ENCODE results near the gene PSORS1C1. TPM values are rescaled to one million over a fixed set of nuclear protein-coding genes. Genes with fewer than 3 reads are reported as not detected.

The PSORS1C1 gene
- total RNA-seq, 1 donor from 2014 or later, result not detected

DNA sequence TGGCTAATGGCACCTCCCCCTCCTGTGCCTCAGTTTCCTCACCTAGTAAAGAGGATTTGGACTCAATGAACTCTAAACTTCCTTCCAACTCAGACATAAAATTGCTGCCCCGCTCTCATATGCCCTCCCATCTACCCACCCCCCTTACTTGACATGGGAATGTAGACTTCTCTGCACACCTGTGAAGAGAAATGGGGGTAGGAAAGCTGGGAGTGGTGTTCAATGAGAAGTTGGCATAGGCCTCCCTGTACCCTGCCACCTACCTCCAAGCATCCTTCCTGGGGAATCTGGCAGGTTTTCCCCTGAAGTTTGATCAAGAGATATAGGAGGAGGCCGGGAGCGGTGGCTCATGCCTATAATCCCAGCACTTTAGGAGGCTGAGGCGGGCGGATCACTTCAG lies 59.8 kb downstream of the PSORS1C1 start:
- Histone ChIP-seq H3K79me2 (ENCODE audit: low read depth) (no peaks in the 10 kb centered on the region), H3K9me3 (ENCODE audit: low read depth) (no peaks in the 10 kb centered on the region), H3K4me2 (no peak overlapping the region), H2AFZ (replicated peaks) (no peak overlapping the region), H3K36me3 (no peaks in the 10 kb centered on the region), H4K20me1 (ENCODE audit: low read depth) (no peaks in the 10 kb centered on the region), H3K9ac (no peak overlapping the region), H3K4me3 (no peak overlapping the region), H3K4me1 (peaks cover 19% of the 10 kb centered on the region), H3K27me3 (peaks cover 26% of the 10 kb centered on the region), H3K27ac (no peak overlapping the region), H3F3A (ENCODE audit: low read depth) (peaks cover 13% of the 10 kb centered on the region)
- H3K4me3 Mint-ChIP-seq, result no peak overlapping the region
- TF ChIP-seq EZH2phosphoT487 (IDR thresholded peaks at IDR 0.05), result no peak
- TF ChIP-seq, protein P1, sequence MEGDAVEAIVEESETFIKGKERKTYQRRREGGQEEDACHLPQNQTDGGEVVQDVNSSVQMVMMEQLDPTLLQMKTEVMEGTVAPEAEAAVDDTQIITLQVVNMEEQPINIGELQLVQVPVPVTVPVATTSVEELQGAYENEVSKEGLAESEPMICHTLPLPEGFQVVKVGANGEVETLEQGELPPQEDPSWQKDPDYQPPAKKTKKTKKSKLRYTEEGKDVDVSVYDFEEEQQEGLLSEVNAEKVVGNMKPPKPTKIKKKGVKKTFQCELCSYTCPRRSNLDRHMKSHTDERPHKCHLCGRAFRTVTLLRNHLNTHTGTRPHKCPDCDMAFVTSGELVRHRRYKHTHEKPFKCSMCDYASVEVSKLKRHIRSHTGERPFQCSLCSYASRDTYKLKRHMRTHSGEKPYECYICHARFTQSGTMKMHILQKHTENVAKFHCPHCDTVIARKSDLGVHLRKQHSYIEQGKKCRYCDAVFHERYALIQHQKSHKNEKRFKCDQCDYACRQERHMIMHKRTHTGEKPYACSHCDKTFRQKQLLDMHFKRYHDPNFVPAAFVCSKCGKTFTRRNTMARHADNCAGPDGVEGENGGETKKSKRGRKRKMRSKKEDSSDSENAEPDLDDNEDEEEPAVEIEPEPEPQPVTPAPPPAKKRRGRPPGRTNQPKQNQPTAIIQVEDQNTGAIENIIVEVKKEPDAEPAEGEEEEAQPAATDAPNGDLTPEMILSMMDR (IDR thresholded peaks at IDR 0.05), result no peak
- TF ChIP-seq EZH2 (IDR thresholded peaks at IDR 0.05), result no peak
- peaks cover 9% of the 10 kb centered on the region for H3K27me3 Mint-ChIP-seq (ENCODE audit: insufficient read depth, low read depth)
- no peaks in the 10 kb centered on the region for H3K9me3 Mint-ChIP-seq
- peaks cover 20% of the 10 kb centered on the region for H3K4me1 Mint-ChIP-seq
- no peaks in the 10 kb centered on the region for H3K36me3 Mint-ChIP-seq
- no peak for DNase-seq (ENCODE audit: low spot score)
- H3K27ac Mint-ChIP-seq, result no peak overlapping the region

DNA sequence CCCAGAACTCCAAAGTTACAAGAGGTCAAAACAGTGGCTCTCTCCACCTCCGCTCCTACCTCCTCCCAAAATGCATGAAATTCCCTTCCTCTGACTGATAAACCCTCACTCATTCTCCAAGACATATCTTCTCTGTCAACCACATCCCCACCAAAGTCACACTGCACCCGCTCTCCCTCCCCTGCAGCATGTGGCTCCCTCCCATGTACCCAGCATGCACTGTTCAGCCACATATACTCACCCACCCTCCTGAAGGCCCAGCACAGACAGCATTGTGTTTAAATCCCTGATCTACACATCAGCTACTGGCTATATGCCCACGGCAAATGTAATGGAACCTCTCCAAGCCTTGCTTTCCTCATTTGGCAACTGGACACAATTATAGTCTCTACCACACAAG lies 61.4 kb downstream of the PSORS1C1 start:
- H3K27ac Mint-ChIP-seq, result peak overlapping the region; percentile 2

DNA sequence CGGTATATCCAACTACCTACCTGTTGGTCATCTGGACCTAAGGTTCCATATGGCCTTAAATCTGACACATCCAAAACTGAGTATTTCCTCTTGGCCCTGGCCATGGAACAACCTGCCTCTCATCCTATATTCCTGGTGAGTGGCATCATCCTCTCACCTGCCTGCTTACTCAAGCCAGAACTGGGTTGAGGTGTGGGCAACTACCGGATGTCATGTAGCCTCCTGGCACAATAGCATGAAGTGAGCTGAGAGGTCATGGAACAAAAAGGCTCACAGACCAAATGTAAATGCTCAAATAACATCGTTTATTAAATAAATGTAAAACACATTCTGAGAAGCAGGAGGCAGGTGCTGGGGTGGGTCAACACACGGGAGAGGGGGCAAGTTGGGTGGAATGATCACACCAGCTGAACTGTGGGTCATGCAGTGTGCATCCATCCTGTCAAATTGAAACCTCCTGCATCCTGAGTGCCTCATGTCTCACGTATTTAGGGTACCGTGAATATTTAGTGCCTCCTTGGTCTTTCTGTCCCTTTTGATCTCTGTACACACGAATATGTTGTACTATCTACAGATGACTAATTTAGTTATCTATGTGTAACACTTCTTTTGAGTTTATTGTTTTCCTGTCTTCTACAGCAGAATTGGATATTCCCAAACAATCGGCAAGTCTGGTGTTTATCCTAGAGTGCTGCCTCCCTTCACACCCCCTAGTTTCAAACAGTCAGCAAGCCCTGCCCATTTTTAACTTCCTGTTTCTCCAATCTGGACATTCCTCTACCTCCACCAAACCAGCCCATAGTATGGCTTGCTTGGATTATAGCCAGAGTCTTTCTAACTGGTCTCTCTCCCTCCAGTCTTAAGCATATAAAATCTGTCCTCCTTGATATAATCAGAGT lies 63.8 kb downstream of the PSORS1C1 start:
- H3K36me3 Mint-ChIP-seq, result no peaks in the 10 kb centered on the region
- H3K4me3 Mint-ChIP-seq, result no peak overlapping the region
- Histone ChIP-seq H3K4me1 (no peaks in the 10 kb centered on the region), H3K9ac (no peak overlapping the region), H3K79me2 (ENCODE audit: low read depth) (no peaks in the 10 kb centered on the region), H3K4me3 (no peak overlapping the region), H4K20me1 (ENCODE audit: low read depth) (no peaks in the 10 kb centered on the region), H3K36me3 (no peaks in the 10 kb centered on the region), H3K27me3 (no peaks in the 10 kb centered on the region), H3K9me3 (ENCODE audit: low read depth) (no peaks in the 10 kb centered on the region), H2AFZ (replicated peaks) (no peak overlapping the region), H3F3A (ENCODE audit: low read depth) (no peaks in the 10 kb centered on the region), H3K4me2 (no peak overlapping the region), H3K27ac (no peak overlapping the region)
- no peaks in the 10 kb centered on the region for H3K9me3 Mint-ChIP-seq
- peaks cover 6% of the 10 kb centered on the region for H3K27me3 Mint-ChIP-seq (ENCODE audit: insufficient read depth, low read depth)
- peak overlapping the region; percentile 25 for H3K27ac Mint-ChIP-seq
- H3K4me1 Mint-ChIP-seq, result no peaks in the 10 kb centered on the region
- no peak for DNase-seq (ENCODE audit: low spot score)
- TF ChIP-seq EZH2phosphoT487 (IDR thresholded peaks at IDR 0.05) (no peak), EZH2 (IDR thresholded peaks at IDR 0.05) (no peak)
- TF ChIP-seq, protein P1 (IDR thresholded peaks at IDR 0.05), result no peak

More for the DNA sequence above, 61.4 kb downstream of the PSORS1C1 start:
- Histone ChIP-seq H3K27ac (no peak overlapping the region), H3K27me3 (peaks cover 10% of the 10 kb centered on the region), H3K4me3 (no peak overlapping the region), H3K4me1 (peaks cover 19% of the 10 kb centered on the region), H2AFZ (replicated peaks) (no peak overlapping the region), H3K9ac (no peak overlapping the region), H3K9me3 (ENCODE audit: low read depth) (no peaks in the 10 kb centered on the region), H4K20me1 (ENCODE audit: low read depth) (no peaks in the 10 kb centered on the region), H3K36me3 (no peaks in the 10 kb centered on the region), H3K79me2 (ENCODE audit: low read depth) (no peaks in the 10 kb centered on the region), H3K4me2 (no peak overlapping the region), H3F3A (ENCODE audit: low read depth) (peaks cover 13% of the 10 kb centered on the region)
- no peak for DNase-seq (ENCODE audit: low spot score)
- H3K36me3 Mint-ChIP-seq, result no peaks in the 10 kb centered on the region
- TF ChIP-seq, protein P1 (IDR thresholded peaks at IDR 0.05), result no peak
- no peak for TF ChIP-seq EZH2 (IDR thresholded peaks at IDR 0.05)
- TF ChIP-seq EZH2phosphoT487 (IDR thresholded peaks at IDR 0.05), result no peak
- H3K9me3 Mint-ChIP-seq, result no peaks in the 10 kb centered on the region
- no peak overlapping the region for H3K4me3 Mint-ChIP-seq
- H3K27me3 Mint-ChIP-seq (ENCODE audit: insufficient read depth, low read depth), result peaks cover 11% of the 10 kb centered on the region
- peaks cover 18% of the 10 kb centered on the region for H3K4me1 Mint-ChIP-seq

Data from neural progenitor cell (in vitro differentiated cells).